Thyroid gland (tissue), 4 donors: ENCODE data around the gene ESYT2.

Experiments used
- POLR2A ChIP-seq, 2 donors: fragments of 450-650 bp; IDR thresholded peaks; one replicate each; pipeline ENCODE4 v1.6.1; 2017; ENCODE audit warnings: antibody characterized with exemption in 2 of 2, mild to moderate bottlenecking in 2 of 2, moderate library complexity in 1 of 2
- TF ChIP-seq, protein P1 (sequence below), 6 experiments: fragments of 200-600 bp in 3 of 6; fragments of 450-650 bp in 3 of 6; sonication (generic) in 3 of 6; IDR thresholded peaks; one replicate each; pipeline ENCODE4 v1.5.1; 2016 to 2019; ENCODE audit warnings: antibody characterized with exemption in 6 of 6, mild to moderate bottlenecking in 2 of 6, inconsistent platforms in 1 of 6, moderate library complexity in 1 of 6

DNA sequence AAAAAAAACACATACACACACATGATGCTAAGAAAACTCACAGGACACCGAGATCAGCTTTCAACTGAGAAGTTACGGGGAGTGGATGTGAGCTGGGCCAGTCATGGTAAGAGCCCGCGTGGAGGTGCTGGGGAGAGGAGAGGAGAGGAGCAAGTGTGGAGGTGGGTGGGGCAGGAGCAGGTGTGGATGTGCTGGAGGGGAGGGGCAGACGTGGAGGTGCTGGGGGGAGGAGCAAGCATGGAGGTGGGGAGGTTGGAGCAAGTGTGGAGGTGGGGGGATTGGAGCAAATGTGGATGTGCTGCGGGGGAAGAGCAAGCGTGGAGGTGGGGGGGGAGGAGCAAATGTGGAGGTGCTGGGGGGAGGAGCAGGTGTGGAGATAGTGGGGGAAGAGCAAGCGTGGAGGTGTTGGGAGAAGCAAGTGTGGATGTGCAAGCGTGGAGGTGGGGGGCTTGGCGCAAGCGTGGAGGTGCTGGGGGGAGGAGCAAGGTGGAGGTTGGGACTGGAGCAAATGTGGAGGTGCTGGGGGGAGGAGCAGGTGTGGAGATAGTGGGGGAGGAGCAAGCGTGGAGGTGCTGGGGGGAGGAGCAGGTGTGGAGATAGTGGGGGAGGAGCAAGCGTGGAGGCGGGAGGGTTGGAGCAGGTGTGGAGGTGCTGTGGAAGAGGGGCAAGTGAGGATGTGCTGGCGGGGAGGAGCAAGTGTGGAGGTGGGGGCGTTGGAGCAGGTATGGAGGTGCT is 100.2 kb downstream of the ESYT2 start:
- no peak for TF ChIP-seq POLR2A (IDR thresholded peaks at IDR 0.05)
- TF ChIP-seq, protein P1, sequence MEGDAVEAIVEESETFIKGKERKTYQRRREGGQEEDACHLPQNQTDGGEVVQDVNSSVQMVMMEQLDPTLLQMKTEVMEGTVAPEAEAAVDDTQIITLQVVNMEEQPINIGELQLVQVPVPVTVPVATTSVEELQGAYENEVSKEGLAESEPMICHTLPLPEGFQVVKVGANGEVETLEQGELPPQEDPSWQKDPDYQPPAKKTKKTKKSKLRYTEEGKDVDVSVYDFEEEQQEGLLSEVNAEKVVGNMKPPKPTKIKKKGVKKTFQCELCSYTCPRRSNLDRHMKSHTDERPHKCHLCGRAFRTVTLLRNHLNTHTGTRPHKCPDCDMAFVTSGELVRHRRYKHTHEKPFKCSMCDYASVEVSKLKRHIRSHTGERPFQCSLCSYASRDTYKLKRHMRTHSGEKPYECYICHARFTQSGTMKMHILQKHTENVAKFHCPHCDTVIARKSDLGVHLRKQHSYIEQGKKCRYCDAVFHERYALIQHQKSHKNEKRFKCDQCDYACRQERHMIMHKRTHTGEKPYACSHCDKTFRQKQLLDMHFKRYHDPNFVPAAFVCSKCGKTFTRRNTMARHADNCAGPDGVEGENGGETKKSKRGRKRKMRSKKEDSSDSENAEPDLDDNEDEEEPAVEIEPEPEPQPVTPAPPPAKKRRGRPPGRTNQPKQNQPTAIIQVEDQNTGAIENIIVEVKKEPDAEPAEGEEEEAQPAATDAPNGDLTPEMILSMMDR (IDR thresholded peaks at IDR 0.05) = no peak
